GM20000 (cell line): ENCODE results near the gene TMEM208.

Experiments used
- DNase-seq: peaks from one replicate; pipeline ENCODE4 v3.0.0; 2012; ENCODE audit warnings: low spot score
- TF ChIP-seq, protein P1 (sequence below): IDR thresholded peaks from 2 replicates; pipeline ENCODE4 v1.5.1; 2012; ENCODE audit warnings: mild to moderate bottlenecking, control low read depth; ENCODE audit errors: extremely low read depth, missing control alignments

Gene TMEM208

GRCh38 chr16:67268136-67268579 is 41.2 kb downstream of the TMEM208 start:
- no peak for DNase-seq
- TF ChIP-seq, protein P1, sequence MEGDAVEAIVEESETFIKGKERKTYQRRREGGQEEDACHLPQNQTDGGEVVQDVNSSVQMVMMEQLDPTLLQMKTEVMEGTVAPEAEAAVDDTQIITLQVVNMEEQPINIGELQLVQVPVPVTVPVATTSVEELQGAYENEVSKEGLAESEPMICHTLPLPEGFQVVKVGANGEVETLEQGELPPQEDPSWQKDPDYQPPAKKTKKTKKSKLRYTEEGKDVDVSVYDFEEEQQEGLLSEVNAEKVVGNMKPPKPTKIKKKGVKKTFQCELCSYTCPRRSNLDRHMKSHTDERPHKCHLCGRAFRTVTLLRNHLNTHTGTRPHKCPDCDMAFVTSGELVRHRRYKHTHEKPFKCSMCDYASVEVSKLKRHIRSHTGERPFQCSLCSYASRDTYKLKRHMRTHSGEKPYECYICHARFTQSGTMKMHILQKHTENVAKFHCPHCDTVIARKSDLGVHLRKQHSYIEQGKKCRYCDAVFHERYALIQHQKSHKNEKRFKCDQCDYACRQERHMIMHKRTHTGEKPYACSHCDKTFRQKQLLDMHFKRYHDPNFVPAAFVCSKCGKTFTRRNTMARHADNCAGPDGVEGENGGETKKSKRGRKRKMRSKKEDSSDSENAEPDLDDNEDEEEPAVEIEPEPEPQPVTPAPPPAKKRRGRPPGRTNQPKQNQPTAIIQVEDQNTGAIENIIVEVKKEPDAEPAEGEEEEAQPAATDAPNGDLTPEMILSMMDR: no peak

GRCh38 chr16:67269766-67270165 is 42.8 kb downstream of the TMEM208 start:
- TF ChIP-seq, protein P1: no peak
- no peak for DNase-seq

DNA sequence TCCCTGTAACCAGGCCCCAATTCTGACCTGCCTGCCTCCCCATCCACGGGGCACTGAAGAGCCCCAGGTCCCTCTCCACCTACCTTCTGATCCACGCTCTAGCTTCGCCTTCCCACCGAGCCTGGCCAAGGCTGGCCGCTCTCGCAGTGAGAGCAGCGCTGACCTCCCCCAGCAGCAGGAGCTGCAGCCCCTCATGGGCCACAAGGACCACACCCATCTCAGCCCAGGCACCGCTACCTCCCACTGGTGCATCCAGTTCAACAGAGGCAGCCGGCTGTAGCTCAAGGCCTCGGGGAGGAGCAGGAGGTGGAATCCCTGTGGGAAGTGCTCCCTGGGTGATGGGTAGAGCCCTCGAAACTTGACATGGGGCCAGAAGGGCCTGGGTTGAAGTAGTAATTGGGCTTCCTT is 44.0 kb downstream of the TMEM208 start:
- TF ChIP-seq, protein P1: no peak
- no peak for DNase-seq

DNA sequence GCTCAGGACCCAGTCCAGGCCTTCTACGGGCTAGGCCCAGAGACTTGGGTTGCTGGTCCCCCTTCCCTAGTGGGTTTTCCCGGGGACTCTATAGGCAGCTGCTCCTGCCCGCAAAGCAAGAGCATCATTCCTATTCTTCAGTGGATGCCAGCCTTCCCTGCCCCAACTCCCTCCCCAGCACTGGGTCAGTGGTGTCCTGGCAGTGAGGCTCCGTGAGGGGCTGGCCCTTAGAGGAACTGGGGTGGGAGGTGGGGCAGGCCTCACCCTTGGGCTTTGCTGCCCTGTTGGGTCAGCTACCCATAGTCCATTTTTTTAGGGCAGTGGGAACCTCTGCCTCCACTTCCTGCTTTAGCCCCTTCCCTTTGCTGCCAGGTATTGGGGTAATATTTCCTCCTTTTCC is 44.5 kb downstream of the TMEM208 start:
- TF ChIP-seq, protein P1: no peak
- no peak for DNase-seq

DNA sequence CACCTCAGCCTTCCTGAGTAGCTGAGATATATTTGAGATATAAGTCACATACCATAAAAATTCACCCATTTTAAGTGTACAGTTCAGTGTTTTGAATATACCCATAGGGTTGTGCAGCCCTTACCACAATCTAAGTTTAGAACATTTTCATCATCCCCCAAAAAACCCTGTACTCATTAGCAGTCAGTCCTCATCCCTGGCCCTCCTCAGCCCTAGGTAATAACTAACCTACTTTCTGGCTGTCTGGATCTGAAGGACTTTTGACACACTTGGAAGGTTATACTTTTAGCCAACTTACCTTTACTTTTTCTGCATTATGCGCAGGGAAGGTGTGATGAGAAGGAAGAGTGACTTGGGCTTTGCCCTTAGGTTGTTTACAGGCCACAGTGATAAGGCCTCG is 48.4 kb downstream of the TMEM208 start:
- no peak for DNase-seq

GRCh38 chr16:67277294-67277998 is 50.5 kb downstream of the TMEM208 start:
- TF ChIP-seq, protein P1: no peak
- no peak for DNase-seq

More for the DNA sequence above, 48.4 kb downstream of the TMEM208 start:
- TF ChIP-seq, protein P1: no peak

- TF ChIP-seq, protein P1: no peak
- no peak for DNase-seq
These were observed 51.3 kb downstream of the TMEM208 start for GRCh38 chr16:67277999-67278772.
